GM06990 (cell line): ENCODE data around the gene RNASEL.

ENCODE experiments used
- DNase-seq: peaks from one replicate; pipeline ENCODE4 v3.0.0-alpha.2; 2011; ENCODE audit not compliant: insufficient read length; ENCODE audit errors: extremely low read depth
- H3K27me3 ChIP-seq: replicated peaks from 2 replicates; pipeline ENCODE4 v1.6.0; 2011; ENCODE audit warnings: low read length; ENCODE audit not compliant: control insufficient read depth, insufficient read depth
- H3K36me3 ChIP-seq: 2 replicates; pipeline ENCODE4 v1.5.1; 2011; ENCODE audit warnings: low read length; ENCODE audit not compliant: control insufficient read depth, insufficient read depth
- H3K4me3 ChIP-seq: replicated peaks from 2 replicates; pipeline ENCODE4 v1.5.1; 2011; ENCODE audit warnings: low read depth, mild to moderate bottlenecking, control low read depth, low read length
- TF ChIP-seq, protein P1 (sequence below): IDR thresholded peaks from 2 replicates; pipeline ENCODE4 v1.5.1; 2011; ENCODE audit warnings: low read length, control low read depth, mild to moderate bottlenecking, inconsistent platforms; ENCODE audit not compliant: insufficient read depth, poor library complexity, severe bottlenecking

The RNASEL gene

GRCh38 chr1:182614796-182615454 is 25.9 kb upstream of the RNASEL start:
- no peaks in the 10 kb centered on the region for H3K27me3 ChIP-seq

DNA sequence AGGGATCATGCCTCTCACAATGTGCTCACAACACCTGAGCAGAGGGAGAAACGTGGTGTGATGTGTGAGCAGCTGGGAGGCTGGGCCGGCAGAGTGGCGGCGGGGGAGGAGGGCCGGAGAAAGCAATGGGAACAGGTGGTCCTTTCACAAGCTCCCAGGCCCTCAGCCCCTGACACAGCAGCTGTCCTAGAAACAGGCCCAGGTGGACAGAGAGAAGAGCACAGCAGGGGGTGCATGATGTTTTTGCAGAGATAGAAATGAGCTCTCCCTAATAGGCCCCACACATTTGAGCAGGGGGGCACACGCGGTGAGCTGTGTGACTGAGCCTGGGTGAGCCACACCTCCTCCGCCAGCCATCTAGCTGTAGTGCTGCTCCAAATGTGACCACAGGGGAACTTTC is 22.7 kb upstream of the RNASEL start:
- Histone ChIP-seq H3K4me3 (no peak overlapping the region), H3K36me3 (no peaks in the 10 kb centered on the region), H3K27me3 (no peaks in the 10 kb centered on the region)
- DNase-seq = no peak
- TF ChIP-seq, protein P1, sequence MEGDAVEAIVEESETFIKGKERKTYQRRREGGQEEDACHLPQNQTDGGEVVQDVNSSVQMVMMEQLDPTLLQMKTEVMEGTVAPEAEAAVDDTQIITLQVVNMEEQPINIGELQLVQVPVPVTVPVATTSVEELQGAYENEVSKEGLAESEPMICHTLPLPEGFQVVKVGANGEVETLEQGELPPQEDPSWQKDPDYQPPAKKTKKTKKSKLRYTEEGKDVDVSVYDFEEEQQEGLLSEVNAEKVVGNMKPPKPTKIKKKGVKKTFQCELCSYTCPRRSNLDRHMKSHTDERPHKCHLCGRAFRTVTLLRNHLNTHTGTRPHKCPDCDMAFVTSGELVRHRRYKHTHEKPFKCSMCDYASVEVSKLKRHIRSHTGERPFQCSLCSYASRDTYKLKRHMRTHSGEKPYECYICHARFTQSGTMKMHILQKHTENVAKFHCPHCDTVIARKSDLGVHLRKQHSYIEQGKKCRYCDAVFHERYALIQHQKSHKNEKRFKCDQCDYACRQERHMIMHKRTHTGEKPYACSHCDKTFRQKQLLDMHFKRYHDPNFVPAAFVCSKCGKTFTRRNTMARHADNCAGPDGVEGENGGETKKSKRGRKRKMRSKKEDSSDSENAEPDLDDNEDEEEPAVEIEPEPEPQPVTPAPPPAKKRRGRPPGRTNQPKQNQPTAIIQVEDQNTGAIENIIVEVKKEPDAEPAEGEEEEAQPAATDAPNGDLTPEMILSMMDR = no peak

More at GRCh38 chr1:182614796-182615454, 25.9 kb upstream of the RNASEL start:
- no peaks in the 10 kb centered on the region for H3K36me3 ChIP-seq
- peak; percentile 90 for DNase-seq
- TF ChIP-seq, protein P1 = no peak
- peak overlapping the region; percentile 48 for H3K4me3 ChIP-seq

DNA sequence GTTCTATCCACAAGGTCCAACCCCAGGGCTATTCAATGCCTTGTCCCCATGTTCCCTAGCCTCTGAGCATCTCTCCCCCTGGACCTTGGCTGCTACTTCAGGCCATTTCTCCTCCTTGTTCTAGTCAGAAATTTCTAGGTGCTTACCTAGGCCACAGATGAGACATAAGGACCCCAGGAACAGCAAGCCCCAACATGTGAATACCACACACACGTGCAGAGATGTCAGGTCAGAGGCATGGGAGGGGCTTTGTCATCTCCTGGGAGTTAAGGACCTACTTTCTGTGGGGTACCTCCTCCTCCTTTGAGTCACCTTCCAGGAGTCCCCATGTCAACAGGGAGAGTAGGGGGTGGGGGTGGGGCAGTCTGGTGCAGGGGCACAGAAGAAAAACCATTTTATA is 22.3 kb upstream of the RNASEL start:
- no peak for DNase-seq
- Histone ChIP-seq H3K27me3 (no peaks in the 10 kb centered on the region), H3K4me3 (no peak overlapping the region), H3K36me3 (no peaks in the 10 kb centered on the region)
- TF ChIP-seq, protein P1 = no peak

GRCh38 chr1:182610606-182611194 is 21.6 kb upstream of the RNASEL start:
- H3K27me3 ChIP-seq = no peaks in the 10 kb centered on the region
- no peak for DNase-seq
- H3K4me3 ChIP-seq = no peak overlapping the region
- no peaks in the 10 kb centered on the region for H3K36me3 ChIP-seq
- TF ChIP-seq, protein P1 = no peak

DNA sequence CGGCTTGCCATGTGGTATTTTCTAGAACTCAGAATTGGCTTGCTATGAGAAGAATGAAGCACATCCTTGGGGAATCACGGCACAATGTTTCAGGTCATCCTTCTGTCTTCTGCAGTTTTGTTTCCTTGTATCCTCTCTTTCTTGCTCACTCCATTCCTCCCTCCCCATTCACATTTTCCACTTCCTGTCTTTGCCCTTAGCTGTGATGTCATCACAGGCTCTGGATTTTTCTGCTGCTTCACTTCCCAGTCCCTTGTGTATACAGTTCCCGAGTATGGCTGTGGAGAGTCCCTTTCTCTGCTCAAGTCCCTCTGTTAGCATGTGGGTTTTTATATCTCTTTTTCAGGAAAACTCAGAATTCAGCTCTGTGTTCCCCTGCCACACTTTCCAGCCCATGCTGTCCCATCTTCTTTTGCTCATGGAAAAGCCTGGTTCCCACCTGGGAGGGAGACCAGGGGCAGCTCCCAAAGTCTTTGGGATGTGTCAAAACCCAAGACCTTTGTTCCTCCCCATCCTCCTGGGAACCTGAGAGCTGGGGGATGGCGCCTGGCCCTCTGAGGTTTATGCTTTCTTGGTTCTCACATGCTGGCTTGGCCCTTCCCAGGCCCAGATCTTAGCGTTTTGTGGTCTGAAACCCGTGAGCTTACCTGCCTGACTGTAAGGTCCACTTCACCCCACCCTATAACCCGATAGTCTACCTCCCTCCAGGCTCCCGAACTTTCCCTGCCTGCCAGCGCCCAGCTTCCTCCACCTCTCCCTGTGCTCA is 20.0 kb upstream of the RNASEL start:
- H3K4me3 ChIP-seq = no peak overlapping the region; the same call in 1 of the 2 replicates
- TF ChIP-seq, protein P1 = no peak
- H3K27me3 ChIP-seq = no peaks in the 10 kb centered on the region
- no peak for DNase-seq
- H3K36me3 ChIP-seq = no peaks in the 10 kb centered on the region
